ENCODE measurements around the gene IRF9. TPM values are rescaled to one million over a fixed set of nuclear protein-coding genes. Genes with fewer than 3 reads are reported as not detected.

IRF9 gene
- total RNA-seq, 1 experiment from 2014 or later, result 27.6 TPM

DNA sequence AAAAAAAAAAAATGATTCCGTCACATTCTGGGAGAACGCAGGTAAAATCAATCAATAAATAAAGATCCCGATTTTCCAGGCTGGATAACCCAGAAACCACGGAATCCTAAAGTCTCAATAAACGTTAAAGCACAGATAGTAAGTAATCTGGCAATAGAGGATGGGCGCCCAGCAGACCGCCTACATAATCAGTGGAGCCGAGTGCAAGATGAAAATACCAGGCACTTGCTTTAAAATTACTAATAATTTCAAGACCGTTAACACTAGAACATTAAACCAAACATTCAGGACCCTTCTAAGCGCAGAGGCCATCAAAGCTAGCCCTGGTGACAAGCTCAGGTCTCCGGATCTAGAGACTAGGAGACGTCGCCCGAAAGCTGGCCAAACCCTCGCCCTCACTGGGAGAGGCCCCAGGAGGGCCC lies 47.7 kb upstream of the IRF9 start:
- peaks cover 17 to 18% of the 10 kb centered on the region in 2 experiments for H3K4me1 Mint-ChIP-seq
- H3K18ac ChIP-seq (ENCODE audit: insufficient read length, low read depth, low read length), result no peak overlapping the region
- H2AFZ ChIP-seq (ENCODE audit: low read length), result no peak overlapping the region
- no peak overlapping the region for H2BK120ac ChIP-seq (ENCODE audit: low read depth, low read length, poor library complexity, severe bottlenecking)
- H3K79me2 ChIP-seq (ENCODE audit: insufficient read depth, low read length), result no peaks in the 10 kb centered on the region
- H3K4me2 ChIP-seq (ENCODE audit: insufficient read depth, insufficient read length, low read length), result peak overlapping the region; percentile 76
- no peaks in the 10 kb centered on the region for H3K79me1 ChIP-seq (ENCODE audit: insufficient read depth, low read depth, low read length, poor library complexity, severe bottlenecking)
- H4K91ac ChIP-seq (ENCODE audit: insufficient read length, low read depth, low read length), result no peak overlapping the region
- H2BK5ac ChIP-seq (ENCODE audit: insufficient read length, low read length), result no peak overlapping the region
- DNase-seq, result no peak
- peak overlapping the region; percentile 27 for H3K9ac ChIP-seq (ENCODE audit: extremely low read depth, insufficient read length, low read length)
- no peak overlapping the region for H3K4ac ChIP-seq (ENCODE audit: low read depth, low read length)
- H4K20me1 ChIP-seq (ENCODE audit: control insufficient read depth, insufficient read depth, insufficient read length), result no peaks in the 10 kb centered on the region
- H3K23ac ChIP-seq (ENCODE audit: insufficient read length, low read depth, low read length), result no peak overlapping the region
- peaks cover 5 to 29% (median 20%) of the 10 kb centered on the region in 3 experiments; a peak in 5 of 7 replicates for H3K36me3 Mint-ChIP-seq (ENCODE audit: insufficient read depth in 1 of 3, low read depth in 3 of 3)
- H3K27ac Mint-ChIP-seq, result peak overlapping the region; percentile 93 to 100 (median 98); a peak in 4 of 7 replicates
- no peak overlapping the region for H2AK5ac ChIP-seq (ENCODE audit: insufficient read length, low read length)
- no peaks in the 10 kb centered on the region for H3K27me3 ChIP-seq (ENCODE audit: insufficient read depth, low read length)
- no peak overlapping the region for H3K56ac ChIP-seq (ENCODE audit: insufficient read length, low read depth, low read length)
- H3K4me1 ChIP-seq (ENCODE audit: insufficient read depth, low read length), result no peaks in the 10 kb centered on the region
- no peak overlapping the region for H4K8ac ChIP-seq (replicated peaks; ENCODE audit: insufficient read length, low read depth, low read length)
- peaks cover 13% of the 10 kb centered on the region for H3K23me2 ChIP-seq (ENCODE audit: insufficient read length, low read depth, low read length, poor library complexity, severe bottlenecking)
- no peak overlapping the region for H2BK20ac ChIP-seq (ENCODE audit: low read depth, low read length, poor library complexity, severe bottlenecking)
- H3K27ac ChIP-seq (ENCODE audit: insufficient read length, low read depth, low read length), result no peak overlapping the region
- no peak overlapping the region for H4K5ac ChIP-seq (ENCODE audit: insufficient read length, low read depth, low read length)
- H3K4me3 Mint-ChIP-seq, result peak overlapping the region; percentile 93 to 95
- TF ChIP-seq, protein P1, sequence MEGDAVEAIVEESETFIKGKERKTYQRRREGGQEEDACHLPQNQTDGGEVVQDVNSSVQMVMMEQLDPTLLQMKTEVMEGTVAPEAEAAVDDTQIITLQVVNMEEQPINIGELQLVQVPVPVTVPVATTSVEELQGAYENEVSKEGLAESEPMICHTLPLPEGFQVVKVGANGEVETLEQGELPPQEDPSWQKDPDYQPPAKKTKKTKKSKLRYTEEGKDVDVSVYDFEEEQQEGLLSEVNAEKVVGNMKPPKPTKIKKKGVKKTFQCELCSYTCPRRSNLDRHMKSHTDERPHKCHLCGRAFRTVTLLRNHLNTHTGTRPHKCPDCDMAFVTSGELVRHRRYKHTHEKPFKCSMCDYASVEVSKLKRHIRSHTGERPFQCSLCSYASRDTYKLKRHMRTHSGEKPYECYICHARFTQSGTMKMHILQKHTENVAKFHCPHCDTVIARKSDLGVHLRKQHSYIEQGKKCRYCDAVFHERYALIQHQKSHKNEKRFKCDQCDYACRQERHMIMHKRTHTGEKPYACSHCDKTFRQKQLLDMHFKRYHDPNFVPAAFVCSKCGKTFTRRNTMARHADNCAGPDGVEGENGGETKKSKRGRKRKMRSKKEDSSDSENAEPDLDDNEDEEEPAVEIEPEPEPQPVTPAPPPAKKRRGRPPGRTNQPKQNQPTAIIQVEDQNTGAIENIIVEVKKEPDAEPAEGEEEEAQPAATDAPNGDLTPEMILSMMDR (conservative IDR thresholded peaks at IDR 0.05), result no peak
- no peaks in the 10 kb centered on the region; a peak in 1 of 5 replicates for H3K9me3 Mint-ChIP-seq
- H2BK15ac ChIP-seq (ENCODE audit: low read depth, low read length), result no peak overlapping the region
- no peak overlapping the region for H3T11ph ChIP-seq (ENCODE audit: low read length)
- no peak overlapping the region for H2BK12ac ChIP-seq (ENCODE audit: insufficient read length, low read depth, low read length)
- no CpG with 5 or more reads among the region's 15 CpGs for WGBS (ENCODE audit: extremely low coverage, insufficient read length, low lambda C conversion rate)
- H3K9me3 ChIP-seq (ENCODE audit: control insufficient read depth, low read depth, low read length), result no peaks in the 10 kb centered on the region
- H3K14ac ChIP-seq (ENCODE audit: insufficient read depth, low read length), result no peak overlapping the region
- peaks cover 3% of the 10 kb centered on the region; the same call in 1 of the 2 replicates for H3K27me3 Mint-ChIP-seq (ENCODE audit: low read depth)

All from H9 (cell line).